Effector CD8-positive, alpha-beta T cell (primary cell): ENCODE results near the gene KLHL41.
A peak's percentile ranks its signal among the peaks of the same experiment; 100 is the strongest.
"Not testable (repeated sequence)": the region's sequence is repeated elsewhere in the genome, so short reads cannot be mapped to it uniquely, and the experiment has no call there.

Experiments
- DNase-seq: peaks from one replicate; lab custom pipeline; 2025; lab: John Stamatoyannopoulos, UW

Gene KLHL41

DNA sequence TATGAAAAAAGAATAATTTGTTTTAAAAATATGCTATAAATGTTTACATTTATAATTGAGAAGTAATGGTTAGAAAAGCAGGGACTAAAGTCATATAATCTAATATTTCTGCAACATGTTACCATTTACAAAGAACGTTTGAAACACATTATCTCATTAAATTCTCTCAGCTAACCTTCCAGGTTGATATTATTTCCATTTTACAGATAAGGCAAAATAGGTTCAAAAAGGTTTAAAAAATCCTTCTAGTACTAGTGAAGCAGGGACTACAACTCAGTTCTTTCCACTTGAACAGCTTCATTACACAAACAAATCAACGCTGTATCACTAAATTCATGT, 63.3 kb downstream of the KLHL41 start:
- DNase-seq, result no peak

DNA sequence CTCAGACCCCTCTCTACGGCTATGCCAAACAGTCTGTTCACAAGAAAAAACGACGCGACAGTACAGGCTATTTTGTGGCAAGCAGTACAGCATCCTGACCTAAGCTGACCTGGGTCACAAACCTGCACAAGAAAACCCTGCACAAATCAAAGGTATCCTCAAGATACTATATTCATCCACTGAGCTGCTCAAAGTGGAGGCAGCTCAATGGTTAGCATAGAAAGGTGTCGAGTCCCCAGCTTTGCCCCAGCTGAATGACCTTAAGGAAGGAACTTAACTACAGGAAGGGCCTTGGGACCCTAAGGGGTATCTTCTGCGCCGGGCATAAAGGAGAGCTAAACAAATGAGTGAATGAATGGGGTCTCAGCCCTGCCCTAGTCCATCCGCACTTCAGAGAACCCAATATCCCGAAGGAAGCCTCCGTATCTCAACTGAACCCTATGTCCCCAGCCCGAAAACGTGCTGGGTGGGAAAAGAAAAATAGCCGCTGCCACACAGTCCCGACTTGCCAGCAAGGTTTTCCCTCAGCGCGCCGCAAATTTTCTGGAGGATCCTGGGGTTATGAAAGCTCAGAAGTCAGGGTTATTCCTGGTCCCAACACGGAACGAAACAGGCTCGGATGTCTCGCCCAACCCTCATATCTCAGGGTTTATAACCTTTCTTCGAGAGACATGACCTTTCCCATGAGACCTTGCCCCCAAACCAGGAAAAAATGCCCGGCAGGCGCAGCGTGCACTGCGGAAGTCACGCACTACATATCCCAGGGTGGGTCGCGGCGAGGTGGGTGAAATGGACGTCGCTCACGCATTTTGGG, 63.9 kb downstream of the KLHL41 start, which contains the start of gene FASTKD1:
FASTKD1 (minus strand) TSS at position 706 of the 814 bp plus-strand sequence. CDS start 1,836 bp downstream, outside the sequence.
- DNase-seq, result peak; percentile 81

DNA sequence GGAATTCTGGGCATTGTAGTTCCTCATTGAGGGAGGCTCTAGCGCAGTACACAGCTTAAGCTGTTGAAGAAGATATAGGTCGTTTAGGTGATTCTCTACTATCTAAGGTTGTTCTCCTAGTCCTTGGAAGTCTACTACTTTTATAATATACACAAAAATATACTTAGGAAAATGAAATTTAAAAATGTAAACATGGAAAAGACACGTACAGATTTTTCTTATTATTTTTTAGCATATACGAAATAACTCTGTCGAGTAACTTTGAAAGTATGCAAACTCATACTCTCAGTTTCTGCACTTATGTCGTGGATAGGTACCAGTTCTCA, 64.4 kb downstream of the KLHL41 start:
- DNase-seq, result no peak

DNA sequence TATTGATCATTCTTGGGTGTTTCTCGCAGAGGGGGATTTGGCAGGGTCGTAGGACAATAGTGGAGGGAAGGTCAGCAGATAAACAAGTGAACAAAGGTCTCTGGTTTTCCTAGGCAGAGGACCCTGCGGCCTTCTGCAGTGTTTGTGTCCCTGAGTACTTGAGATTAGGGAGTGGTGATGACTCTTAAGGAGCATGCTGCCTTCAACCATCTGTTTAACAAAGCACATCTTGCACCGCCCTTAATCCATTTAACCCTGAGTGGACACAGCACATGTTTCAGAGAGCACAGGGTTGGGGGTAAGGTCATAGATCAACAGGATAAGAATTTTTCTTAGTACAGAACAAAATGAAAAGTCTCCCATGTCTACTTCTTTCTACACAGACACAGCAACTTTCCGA, 65.0 kb downstream of the KLHL41 start:
- DNase-seq, result not testable (repeated sequence)

DNA sequence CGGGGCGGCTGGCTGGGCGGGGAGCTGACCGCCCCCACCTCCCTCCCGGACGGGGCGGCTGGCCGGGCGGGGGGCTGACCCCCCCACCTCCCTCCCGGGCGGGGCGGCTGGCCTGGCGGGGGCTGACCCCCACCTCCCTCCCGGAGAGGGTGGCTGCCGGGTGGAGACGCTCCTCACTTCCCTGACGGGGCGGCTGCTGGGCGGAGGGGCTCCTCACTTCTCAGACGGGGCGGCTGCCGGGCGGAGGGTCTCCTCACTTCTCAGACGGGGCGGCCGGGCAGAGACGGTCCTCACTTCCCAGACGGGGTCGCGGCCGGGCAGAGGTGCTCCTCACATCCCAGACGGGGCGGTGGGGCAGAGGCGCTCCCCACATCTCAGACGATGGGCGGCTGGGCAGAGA, 65.8 kb downstream of the KLHL41 start:
- DNase-seq, result not testable (repeated sequence)
